Coronary artery (tissue), 2 donors: Measurements from ENCODE around the gene ARHGEF12.

Experiments used
- DNase-seq: peaks from one replicate; pipeline ENCODE4 v3.0.0-alpha.2; 2017; ENCODE audit warnings: low spot score
- H3K27ac ChIP-seq, 2 donors: fragments of 200-600 bp; sonication (generic); one replicate each; pipeline ENCODE4 v1.5.1; 2016 to 2019
- H3K4me3 ChIP-seq: fragments of 200-600 bp; sonication (generic); 2 replicates; pipeline ENCODE4 v1.5.1; 2016; ENCODE audit warnings: mild to moderate bottlenecking, moderate library complexity
- TF ChIP-seq, protein P1 (sequence below): fragments of 200-600 bp; sonication (generic); IDR thresholded peaks from one replicate; pipeline ENCODE4 v1.5.1; 2019; ENCODE audit warnings: antibody characterized with exemption

The ARHGEF12 gene

DNA sequence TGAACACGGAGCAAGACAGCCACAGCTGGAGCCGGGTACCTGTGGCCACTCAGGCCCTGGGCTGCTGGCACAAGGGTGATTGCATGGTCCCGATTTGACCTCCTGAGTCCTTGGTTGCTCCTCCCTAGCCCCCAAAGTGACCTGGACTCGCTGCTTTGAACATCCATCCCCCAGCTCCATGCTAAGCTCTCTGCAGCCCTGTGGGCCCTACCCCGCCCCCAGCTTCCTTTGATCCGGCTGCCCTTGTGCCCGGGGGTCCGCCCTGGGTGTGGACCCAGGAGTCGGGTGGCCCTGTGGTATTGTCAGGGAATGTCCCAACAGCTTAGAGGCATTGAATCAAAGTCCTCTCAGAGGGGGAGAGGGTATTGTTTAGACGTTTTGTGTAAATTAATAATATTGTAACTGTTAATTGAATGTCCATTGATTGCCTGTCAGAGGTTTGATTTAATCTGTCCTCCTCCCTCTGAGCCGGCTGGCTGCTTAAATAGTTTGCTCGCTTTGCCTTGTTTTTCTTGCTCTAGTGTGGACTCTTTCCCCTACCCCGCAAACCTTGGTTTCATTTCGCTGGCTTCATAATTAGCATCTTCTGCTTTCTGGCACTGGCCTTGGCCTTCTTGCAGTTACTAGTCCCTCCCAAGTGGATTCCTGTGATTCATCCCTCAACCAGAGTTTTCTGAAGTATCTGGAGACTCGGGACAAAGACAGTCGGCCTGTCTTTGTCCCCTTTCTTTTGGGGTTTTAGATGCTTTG lies 196.0 kb downstream of the ARHGEF12 start:
- Histone ChIP-seq H3K4me3 (no peak overlapping the region), H3K27ac (no peak overlapping the region)
- TF ChIP-seq, protein P1, sequence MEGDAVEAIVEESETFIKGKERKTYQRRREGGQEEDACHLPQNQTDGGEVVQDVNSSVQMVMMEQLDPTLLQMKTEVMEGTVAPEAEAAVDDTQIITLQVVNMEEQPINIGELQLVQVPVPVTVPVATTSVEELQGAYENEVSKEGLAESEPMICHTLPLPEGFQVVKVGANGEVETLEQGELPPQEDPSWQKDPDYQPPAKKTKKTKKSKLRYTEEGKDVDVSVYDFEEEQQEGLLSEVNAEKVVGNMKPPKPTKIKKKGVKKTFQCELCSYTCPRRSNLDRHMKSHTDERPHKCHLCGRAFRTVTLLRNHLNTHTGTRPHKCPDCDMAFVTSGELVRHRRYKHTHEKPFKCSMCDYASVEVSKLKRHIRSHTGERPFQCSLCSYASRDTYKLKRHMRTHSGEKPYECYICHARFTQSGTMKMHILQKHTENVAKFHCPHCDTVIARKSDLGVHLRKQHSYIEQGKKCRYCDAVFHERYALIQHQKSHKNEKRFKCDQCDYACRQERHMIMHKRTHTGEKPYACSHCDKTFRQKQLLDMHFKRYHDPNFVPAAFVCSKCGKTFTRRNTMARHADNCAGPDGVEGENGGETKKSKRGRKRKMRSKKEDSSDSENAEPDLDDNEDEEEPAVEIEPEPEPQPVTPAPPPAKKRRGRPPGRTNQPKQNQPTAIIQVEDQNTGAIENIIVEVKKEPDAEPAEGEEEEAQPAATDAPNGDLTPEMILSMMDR = no peak
- no peak for DNase-seq

DNA sequence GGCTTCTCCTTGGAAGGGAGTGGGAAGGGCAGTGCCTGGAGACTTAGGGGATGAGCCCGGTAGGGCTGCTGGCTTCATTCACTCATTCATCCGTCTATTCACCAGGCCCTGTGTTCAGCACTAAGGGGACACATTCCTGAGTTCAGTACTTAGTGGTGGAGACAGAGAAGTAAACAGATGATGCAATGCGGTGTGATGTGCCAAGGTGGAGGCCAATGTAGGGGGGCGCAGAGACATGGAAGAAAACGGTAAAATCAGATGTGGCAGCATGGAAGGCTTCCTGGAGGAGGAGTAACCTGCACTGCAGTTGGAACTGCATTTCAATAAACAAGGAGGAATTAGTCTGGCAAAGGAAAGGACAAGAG lies 196.6 kb downstream of the ARHGEF12 start:
- no peak for DNase-seq
- H3K4me3 ChIP-seq = no peak overlapping the region
- TF ChIP-seq, protein P1 = no peak
- H3K27ac ChIP-seq = no peak overlapping the region

DNA sequence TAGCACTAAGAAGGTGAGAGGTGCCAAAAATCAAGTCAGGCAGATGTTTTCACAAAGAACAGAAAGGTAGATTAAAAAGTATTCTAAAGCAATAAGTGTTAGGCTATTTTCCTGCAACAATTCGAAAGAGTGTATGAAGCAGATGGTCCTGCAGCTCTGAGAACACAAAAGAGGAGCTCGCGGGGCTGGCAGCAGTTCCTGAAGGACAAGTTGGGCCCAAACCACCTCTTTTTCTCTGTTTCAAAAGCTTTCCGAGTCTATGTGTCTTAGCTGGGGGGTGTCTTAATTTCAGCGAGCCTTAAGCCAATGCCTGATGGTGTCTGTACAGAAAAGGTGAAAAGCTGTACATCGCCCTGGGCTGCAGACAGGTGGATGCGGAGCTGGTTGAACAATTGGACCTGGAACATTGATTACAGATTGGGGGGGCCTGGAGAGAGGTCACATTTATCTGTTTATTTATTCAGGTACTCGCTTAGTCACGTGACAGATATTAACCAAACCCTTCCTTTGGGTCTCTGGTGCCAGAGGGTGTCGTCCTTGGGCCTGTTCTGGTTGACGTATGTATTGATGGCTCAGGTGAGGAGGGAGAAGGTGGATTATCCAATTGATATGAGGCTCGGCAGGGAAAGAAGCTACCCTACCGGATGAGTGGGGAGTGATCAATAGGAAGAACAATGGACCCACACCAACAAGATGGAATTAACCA lies 200.0 kb downstream of the ARHGEF12 start:
- TF ChIP-seq, protein P1 = no peak
- DNase-seq = no peak
- Histone ChIP-seq H3K27ac (no peak overlapping the region), H3K4me3 (no peak overlapping the region)

DNA sequence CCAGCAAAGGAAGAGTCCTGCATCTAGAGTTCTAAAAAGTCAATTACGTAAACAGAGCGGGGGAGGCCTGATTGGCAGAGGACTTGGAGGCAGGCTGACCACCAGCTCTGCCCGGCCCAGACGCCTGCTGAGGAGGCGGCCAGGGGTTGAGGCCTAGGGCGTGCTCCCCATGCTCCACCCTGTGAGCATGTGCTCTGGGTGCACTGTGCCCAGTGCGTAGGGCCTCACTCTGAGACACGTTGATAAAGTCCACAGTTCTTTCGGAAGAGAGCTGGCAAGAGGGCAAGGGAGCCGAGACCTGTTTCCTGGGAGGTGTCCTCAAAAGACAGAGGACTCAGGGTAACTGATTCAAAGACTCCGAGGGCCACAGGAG lies 200.6 kb downstream of the ARHGEF12 start:
- Histone ChIP-seq H3K27ac (no peak overlapping the region), H3K4me3 (no peak overlapping the region)
- DNase-seq = no peak
- TF ChIP-seq, protein P1 = no peak

DNA sequence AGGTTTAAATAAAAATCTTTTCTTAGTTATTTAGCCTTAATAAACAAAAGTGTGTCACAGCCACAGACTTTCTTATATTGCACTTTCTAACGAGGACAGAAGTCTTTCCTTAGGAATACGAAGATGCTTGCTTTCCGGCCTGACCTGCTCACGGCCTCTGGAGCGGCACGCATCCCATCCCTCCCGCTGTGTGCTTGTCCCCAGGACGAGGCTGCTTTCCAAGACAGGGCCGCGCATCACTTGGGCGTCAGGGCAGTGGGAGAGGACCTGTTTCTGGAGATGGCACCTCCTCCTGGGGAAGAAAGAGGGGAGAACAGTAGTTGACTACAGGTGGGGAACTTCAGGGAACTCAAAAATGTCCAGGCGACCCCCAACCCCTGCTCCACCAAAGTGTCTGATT lies 201.8 kb downstream of the ARHGEF12 start:
- Histone ChIP-seq H3K27ac (no peak overlapping the region), H3K4me3 (no peak overlapping the region)
- no peak for DNase-seq
- TF ChIP-seq, protein P1 = no peak

DNA sequence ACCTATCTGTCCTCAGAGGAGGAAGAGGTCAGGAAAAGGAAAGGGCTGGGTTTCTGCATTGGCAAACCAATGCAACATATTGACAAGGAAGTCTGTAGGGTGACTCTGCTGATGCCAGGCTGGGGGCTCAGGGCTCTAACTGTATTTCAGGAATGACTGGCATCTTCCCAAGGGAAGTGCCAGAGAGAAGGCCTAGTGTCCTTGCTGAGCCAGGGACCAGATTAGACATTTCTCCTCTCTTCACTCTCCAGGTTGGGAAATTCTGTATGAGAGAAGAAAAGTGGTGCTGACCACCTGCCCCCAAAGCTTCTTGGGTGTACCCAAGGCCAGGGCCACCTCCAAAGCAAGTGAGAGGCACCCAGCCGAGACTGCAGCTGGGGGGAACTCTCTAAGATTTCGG lies 202.5 kb downstream of the ARHGEF12 start:
- DNase-seq = no peak

More for the DNA sequence above, 202.5 kb downstream of the ARHGEF12 start:
- Histone ChIP-seq H3K4me3 (no peak overlapping the region), H3K27ac (no peak overlapping the region)
- TF ChIP-seq, protein P1 = no peak
